GM18873 (cell line): ENCODE data around the gene INPP5D.

Experiments
- ATAC-seq: cut with Tn5 transposase; IDR thresholded peaks from one replicate; pipeline ENCODE4 v1.9.1; 2021; ENCODE audit warnings: mild to moderate bottlenecking, moderate library complexity, moderate number of reproducible peaks; ENCODE audit not compliant: unreplicated experiment, low FRiP score

The INPP5D gene

GRCh38 chr2:233068762-233069418, 8.7 kb downstream of the INPP5D start:
- no peak for ATAC-seq

GRCh38 chr2:233072838-233073237, 12.7 kb downstream of the INPP5D start:
- ATAC-seq, result no peak

- no peak for ATAC-seq
These were observed 14.0 kb downstream of the INPP5D start for GRCh38 chr2:233074106-233074505.

- ATAC-seq, result peak; percentile 19
These were observed 15.2 kb downstream of the INPP5D start for GRCh38 chr2:233075141-233075965.

- ATAC-seq, result peak; percentile 62
These were observed 15.8 kb downstream of the INPP5D start for GRCh38 chr2:233075966-233076339.

GRCh38 chr2:233076749-233077148, 16.6 kb downstream of the INPP5D start:
- no peak for ATAC-seq

GRCh38 chr2:233079473-233079877, 19.3 kb downstream of the INPP5D start:
- ATAC-seq, result peak; percentile 30

GRCh38 chr2:233079953-233080835, 20.1 kb downstream of the INPP5D start:
- ATAC-seq, result no peak

- ATAC-seq, result no peak
These were observed 20.7 kb downstream of the INPP5D start for GRCh38 chr2:233080836-233081229.

- no peak for ATAC-seq
These were observed 21.1 kb downstream of the INPP5D start for GRCh38 chr2:233081232-233081730.

- ATAC-seq, result peak; percentile 0
These were observed 21.6 kb downstream of the INPP5D start for GRCh38 chr2:233081731-233082221.

- ATAC-seq, result peak; percentile 39
These were observed 22.2 kb downstream of the INPP5D start for GRCh38 chr2:233082222-233082930.

GRCh38 chr2:233082931-233083755, 23.0 kb downstream of the INPP5D start:
- no peak for ATAC-seq

GRCh38 chr2:233083782-233084181, 23.6 kb downstream of the INPP5D start:
- ATAC-seq, result no peak

- no peak for ATAC-seq
These were observed 24.3 kb downstream of the INPP5D start for GRCh38 chr2:233084488-233084887.

GRCh38 chr2:233085037-233085838, 25.1 kb downstream of the INPP5D start:
- ATAC-seq, result no peak

GRCh38 chr2:233085839-233086150, 25.7 kb downstream of the INPP5D start:
- no peak for ATAC-seq

GRCh38 chr2:233087713-233088112, 27.6 kb downstream of the INPP5D start:
- no peak for ATAC-seq

GRCh38 chr2:233088972-233089345, 28.8 kb downstream of the INPP5D start:
- ATAC-seq, result no peak
